Measurements from ENCODE around the gene PCDHB15.

Gene PCDHB15

DNA sequence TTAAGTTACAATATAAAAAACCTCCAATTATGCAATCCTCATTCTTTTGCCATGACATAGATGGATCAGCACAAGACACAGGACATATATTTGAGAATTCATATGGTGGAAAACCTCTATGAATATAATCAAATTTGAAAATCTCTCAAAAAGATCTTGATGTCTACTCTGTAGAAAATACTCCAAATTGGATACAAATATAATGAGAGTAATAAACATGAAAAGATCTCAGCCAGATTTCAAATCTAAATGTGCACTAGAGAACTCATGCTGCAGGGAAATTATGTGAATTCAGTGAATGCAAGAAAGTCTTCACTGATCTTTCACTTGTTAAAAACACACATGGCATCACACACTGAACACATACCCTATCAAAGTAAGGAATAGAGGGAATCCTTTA is 13.8 kb downstream of the PCDHB15 start:
- Histone ChIP-seq H3K27ac (no peak overlapping the region), H3K4me3 (ENCODE audit: low read depth in 1 of 2, low read length in 1 of 2) (no peak overlapping the region), H3K9me3 (peaks cover 68% of the 10 kb centered on the region), H3K27me3 (no peaks in the 10 kb centered on the region), H3K4me1 (ENCODE audit: control insufficient read depth in 1 of 2, insufficient read depth in 1 of 2, low read depth in 1 of 2, low read length in 1 of 2) (no peaks in the 10 kb centered on the region), H3K36me3 (no peaks in the 10 kb centered on the region)
- TF ChIP-seq, protein P1, sequence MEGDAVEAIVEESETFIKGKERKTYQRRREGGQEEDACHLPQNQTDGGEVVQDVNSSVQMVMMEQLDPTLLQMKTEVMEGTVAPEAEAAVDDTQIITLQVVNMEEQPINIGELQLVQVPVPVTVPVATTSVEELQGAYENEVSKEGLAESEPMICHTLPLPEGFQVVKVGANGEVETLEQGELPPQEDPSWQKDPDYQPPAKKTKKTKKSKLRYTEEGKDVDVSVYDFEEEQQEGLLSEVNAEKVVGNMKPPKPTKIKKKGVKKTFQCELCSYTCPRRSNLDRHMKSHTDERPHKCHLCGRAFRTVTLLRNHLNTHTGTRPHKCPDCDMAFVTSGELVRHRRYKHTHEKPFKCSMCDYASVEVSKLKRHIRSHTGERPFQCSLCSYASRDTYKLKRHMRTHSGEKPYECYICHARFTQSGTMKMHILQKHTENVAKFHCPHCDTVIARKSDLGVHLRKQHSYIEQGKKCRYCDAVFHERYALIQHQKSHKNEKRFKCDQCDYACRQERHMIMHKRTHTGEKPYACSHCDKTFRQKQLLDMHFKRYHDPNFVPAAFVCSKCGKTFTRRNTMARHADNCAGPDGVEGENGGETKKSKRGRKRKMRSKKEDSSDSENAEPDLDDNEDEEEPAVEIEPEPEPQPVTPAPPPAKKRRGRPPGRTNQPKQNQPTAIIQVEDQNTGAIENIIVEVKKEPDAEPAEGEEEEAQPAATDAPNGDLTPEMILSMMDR (IDR thresholded peaks at IDR 0.05): no peak

DNA sequence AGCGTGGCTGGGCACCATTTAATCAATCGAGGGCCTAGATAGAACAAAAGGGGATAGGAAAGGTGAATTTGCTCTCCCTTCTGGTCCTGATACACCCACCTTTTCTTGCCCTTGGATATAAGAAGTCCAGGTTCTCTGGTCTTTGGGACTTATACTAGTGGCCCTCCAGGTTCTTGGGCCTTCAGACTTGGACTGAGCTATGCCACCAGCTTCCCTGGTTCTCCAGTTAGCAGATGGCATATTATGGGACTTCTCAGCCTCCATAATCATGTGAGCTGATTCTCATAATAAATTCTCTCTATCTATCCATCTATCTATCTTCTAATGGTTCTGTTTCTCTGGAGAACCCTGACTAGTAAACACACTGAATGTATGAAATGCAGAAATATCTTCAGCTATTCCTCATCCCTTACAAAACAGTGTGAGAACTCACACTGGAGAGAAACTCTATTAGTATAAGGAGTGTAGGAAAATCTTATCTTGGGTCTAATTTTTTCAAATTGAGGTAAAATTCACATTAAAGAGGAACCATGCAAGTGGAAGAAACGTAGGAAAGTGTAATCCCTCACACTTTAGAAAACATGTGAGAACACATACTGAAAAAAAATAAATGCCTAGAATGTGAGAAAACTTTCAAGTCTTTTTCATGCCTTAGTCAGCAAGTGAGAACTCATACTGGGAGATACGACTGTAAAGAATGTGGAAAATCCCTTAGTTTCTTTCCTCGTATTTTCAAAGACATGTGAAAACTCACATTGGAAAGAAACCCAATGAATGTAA is 15.5 kb downstream of the PCDHB15 start:
- no peak overlapping the region for H3K4me3 ChIP-seq (ENCODE audit: low read depth in 1 of 2, low read length in 1 of 2)
- TF ChIP-seq, protein P1 (IDR thresholded peaks at IDR 0.05): no peak
- peaks cover 60% of the 10 kb centered on the region for H3K9me3 ChIP-seq
- H3K4me1 ChIP-seq (ENCODE audit: control insufficient read depth in 1 of 2, insufficient read depth in 1 of 2, low read depth in 1 of 2, low read length in 1 of 2): no peaks in the 10 kb centered on the region
- no peak overlapping the region for H3K27ac ChIP-seq
- H3K27me3 ChIP-seq: no peaks in the 10 kb centered on the region
- no peaks in the 10 kb centered on the region for H3K36me3 ChIP-seq

DNA sequence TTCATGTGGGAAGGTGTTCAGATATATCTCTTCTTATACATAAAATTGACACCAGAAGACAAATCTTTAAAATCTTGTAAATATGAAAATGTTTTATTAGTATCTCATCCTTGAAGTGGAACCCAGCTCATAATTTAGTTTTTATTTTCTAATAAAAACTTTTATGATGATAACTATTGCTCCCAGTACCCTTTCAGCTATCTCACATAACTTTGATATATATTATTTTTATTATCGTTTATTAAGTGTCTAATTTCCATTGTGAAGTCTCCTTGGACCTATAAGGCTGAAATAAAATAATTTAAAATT is 16.0 kb downstream of the PCDHB15 start:
- Histone ChIP-seq H3K27me3 (no peaks in the 10 kb centered on the region), H3K4me1 (ENCODE audit: control insufficient read depth in 1 of 2, insufficient read depth in 1 of 2, low read depth in 1 of 2, low read length in 1 of 2) (no peaks in the 10 kb centered on the region), H3K4me3 (ENCODE audit: low read depth in 1 of 2, low read length in 1 of 2) (no peak overlapping the region), H3K9me3 (peaks cover 59% of the 10 kb centered on the region), H3K27ac (no peak overlapping the region), H3K36me3 (no peaks in the 10 kb centered on the region)
- TF ChIP-seq, protein P1 (IDR thresholded peaks at IDR 0.05): no peak

DNA sequence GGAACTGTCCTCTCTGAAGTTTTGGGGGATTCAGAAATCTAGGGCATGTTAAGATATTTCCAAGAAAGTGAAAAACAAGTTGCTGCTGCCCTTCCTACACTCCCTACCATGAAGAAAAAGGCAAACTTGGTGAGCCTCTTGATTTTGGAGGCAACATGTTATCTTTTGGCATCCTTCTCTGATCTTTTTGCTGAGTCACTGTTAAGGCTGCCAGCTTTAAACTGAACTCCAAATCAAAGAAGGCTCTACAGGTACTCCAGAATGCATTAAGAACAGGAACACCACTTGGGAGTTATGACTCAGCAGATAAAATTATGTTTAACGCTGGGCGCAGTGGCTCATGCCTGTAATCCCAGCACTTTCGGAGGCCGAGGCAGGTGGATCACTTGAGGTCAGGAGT is 24.0 kb downstream of the PCDHB15 start:
- TF ChIP-seq, protein P1 (IDR thresholded peaks at IDR 0.05): no peak
- H3K9me3 ChIP-seq: peaks cover 39% of the 10 kb centered on the region
- no peak overlapping the region for H3K27ac ChIP-seq
- no peak overlapping the region for H3K4me3 ChIP-seq (ENCODE audit: low read depth in 1 of 2, low read length in 1 of 2)
- no peaks in the 10 kb centered on the region for H3K4me1 ChIP-seq (ENCODE audit: control insufficient read depth in 1 of 2, insufficient read depth in 1 of 2, low read depth in 1 of 2, low read length in 1 of 2)
- no peaks in the 10 kb centered on the region for H3K36me3 ChIP-seq
- H3K27me3 ChIP-seq: no peaks in the 10 kb centered on the region

DNA sequence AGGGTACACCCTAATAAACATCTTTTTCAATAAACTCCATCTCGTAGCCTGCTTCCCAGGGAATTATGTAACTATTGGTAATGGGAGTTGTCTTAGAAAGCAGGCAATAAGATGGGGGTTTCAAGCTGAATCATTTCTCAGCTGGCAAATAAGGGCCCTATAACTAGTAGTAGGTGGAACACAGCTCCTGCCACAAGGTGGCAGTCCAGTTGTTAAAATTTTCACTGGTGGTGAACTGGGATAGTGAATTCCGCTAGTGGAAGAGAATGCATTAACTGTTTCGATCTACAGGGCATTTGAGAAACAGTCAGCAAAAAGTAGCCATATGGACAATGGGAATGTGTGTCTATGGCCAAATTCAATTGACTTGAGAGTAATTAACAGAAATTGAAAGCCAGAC is 27.7 kb downstream of the PCDHB15 start:
- no peaks in the 10 kb centered on the region for H3K36me3 ChIP-seq
- no peaks in the 10 kb centered on the region for H3K4me1 ChIP-seq (ENCODE audit: control insufficient read depth in 1 of 2, insufficient read depth in 1 of 2, low read depth in 1 of 2, low read length in 1 of 2)
- no peak overlapping the region for H3K4me3 ChIP-seq (ENCODE audit: low read depth in 1 of 2, low read length in 1 of 2)
- TF ChIP-seq, protein P1 (IDR thresholded peaks at IDR 0.05): no peak
- peaks cover 36% of the 10 kb centered on the region for H3K9me3 ChIP-seq
- no peaks in the 10 kb centered on the region for H3K27me3 ChIP-seq
- H3K27ac ChIP-seq: no peak overlapping the region

Measured in neutrophil (primary cell).